RWPE2 (cell line): ENCODE results near the gene ACP6.

Source experiments
- ATAC-seq: fragments of 200-7000 bp; cut with Tn5 transposase; 3 replicates; pipeline ENCODE4 v1.9.1; 2021; ENCODE audit warnings: low read depth
- DNase-seq: peaks from one replicate; pipeline ENCODE4 v3.0.0-alpha.2; 2020; ENCODE audit warnings: low spot score
- H3K27ac ChIP-seq: fragments of 450-650 bp; 2 replicates; pipeline ENCODE4 v1.5.1; 2017; ENCODE audit warnings: mild to moderate bottlenecking; ENCODE audit not compliant: poor library complexity, severe bottlenecking
- H3K27me3 ChIP-seq: fragments of 250-450 bp; sonication (Bioruptor Pico); 2 replicates; pipeline ENCODE4 v1.5.1; 2021; ENCODE audit warnings: mild to moderate bottlenecking, moderate library complexity; ENCODE audit not compliant: insufficient read depth, poor library complexity, severe bottlenecking
- H3K36me3 ChIP-seq: fragments of 250-450 bp; sonication (Bioruptor Pico); 2 replicates; pipeline ENCODE4 v1.5.1; 2020; ENCODE audit warnings: low read depth, mild to moderate bottlenecking, moderate library complexity
- H3K4me1 ChIP-seq: fragments of 250-450 bp; sonication (Bioruptor Pico); 2 replicates; pipeline ENCODE4 v1.5.1; 2021; ENCODE audit warnings: mild to moderate bottlenecking, moderate library complexity; ENCODE audit not compliant: insufficient read depth, poor library complexity, severe bottlenecking
- H3K4me3 ChIP-seq: fragments of 250-450 bp; sonication (Bioruptor Pico); 2 replicates; pipeline ENCODE4 v1.5.1; 2021; ENCODE audit warnings: mild to moderate bottlenecking, moderate library complexity; ENCODE audit not compliant: severe bottlenecking
- H3K9me3 ChIP-seq: fragments of 250-450 bp; sonication (Bioruptor Pico); 2 replicates; pipeline ENCODE4 v1.5.1; 2021; ENCODE audit warnings: mild to moderate bottlenecking, moderate library complexity; ENCODE audit not compliant: severe bottlenecking
- TF ChIP-seq, protein P1 (sequence below): fragments of 450-650 bp; IDR thresholded peaks from one replicate; pipeline ENCODE4 v1.5.1; 2017; ENCODE audit warnings: mild to moderate bottlenecking, moderate library complexity; ENCODE audit not compliant: poor library complexity, severe bottlenecking

The ACP6 gene

DNA sequence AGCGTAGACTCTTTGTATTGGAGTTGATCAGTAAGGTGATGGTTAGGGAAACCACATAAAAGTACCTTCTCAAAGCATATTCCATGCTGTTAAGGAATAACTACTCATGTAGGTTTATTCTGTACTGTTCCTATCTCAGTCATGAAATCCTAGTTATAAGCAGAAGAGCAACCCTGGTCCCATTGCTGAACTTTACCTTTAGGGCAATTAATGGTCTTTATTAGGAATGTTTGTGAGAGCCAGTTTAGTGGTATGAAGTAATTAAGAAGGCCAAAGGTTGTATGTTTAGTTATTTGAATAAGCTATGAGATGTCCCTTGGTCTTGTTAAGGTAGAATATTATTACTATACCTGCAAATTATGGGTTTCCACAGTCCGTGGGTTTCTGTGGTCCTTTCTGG is 44.0 kb downstream of the ACP6 start:
- Histone ChIP-seq H3K36me3 (peaks cover 22% of the 10 kb centered on the region), H3K4me3 (no peak overlapping the region), H3K4me1 (no peaks in the 10 kb centered on the region), H3K27ac (no peak overlapping the region), H3K9me3 (no peaks in the 10 kb centered on the region), H3K27me3 (no peaks in the 10 kb centered on the region)
- ATAC-seq (no peak), DNase-seq (no peak)
- TF ChIP-seq, protein P1, sequence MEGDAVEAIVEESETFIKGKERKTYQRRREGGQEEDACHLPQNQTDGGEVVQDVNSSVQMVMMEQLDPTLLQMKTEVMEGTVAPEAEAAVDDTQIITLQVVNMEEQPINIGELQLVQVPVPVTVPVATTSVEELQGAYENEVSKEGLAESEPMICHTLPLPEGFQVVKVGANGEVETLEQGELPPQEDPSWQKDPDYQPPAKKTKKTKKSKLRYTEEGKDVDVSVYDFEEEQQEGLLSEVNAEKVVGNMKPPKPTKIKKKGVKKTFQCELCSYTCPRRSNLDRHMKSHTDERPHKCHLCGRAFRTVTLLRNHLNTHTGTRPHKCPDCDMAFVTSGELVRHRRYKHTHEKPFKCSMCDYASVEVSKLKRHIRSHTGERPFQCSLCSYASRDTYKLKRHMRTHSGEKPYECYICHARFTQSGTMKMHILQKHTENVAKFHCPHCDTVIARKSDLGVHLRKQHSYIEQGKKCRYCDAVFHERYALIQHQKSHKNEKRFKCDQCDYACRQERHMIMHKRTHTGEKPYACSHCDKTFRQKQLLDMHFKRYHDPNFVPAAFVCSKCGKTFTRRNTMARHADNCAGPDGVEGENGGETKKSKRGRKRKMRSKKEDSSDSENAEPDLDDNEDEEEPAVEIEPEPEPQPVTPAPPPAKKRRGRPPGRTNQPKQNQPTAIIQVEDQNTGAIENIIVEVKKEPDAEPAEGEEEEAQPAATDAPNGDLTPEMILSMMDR, result no peak

DNA sequence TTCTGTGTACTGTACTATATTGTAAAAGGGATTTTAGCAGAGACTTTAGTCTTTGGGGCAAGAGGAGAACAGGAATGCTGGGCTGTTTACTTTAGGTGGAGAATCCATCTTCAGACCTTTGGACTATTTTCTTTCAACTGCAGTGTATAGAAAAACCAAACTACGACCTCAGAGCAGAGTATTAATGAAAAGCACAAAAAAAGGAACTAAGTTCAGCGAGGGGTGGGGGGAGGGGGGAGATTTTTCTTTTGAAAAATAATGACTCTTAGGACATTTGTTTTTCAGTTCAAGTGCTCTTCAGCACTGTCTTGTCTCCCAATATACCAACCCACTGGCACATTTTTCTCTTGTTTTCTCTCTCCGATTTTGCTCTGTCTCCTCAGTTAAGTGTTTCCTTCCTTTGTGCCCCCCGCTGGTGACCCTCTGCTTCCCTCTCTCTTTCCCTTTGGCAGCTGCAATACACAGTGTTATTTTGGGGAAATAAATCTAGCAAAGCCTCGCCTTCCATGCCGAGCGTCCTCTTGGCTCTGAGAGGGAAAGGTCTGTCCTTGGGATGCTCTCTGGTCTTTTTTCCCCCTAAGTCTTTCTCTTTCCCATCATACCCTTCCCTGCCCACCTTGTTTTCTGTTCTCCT is 44.8 kb downstream of the ACP6 start:
- Histone ChIP-seq H3K4me1 (no peaks in the 10 kb centered on the region), H3K27me3 (no peaks in the 10 kb centered on the region), H3K9me3 (no peaks in the 10 kb centered on the region), H3K27ac (no peak overlapping the region), H3K4me3 (no peak overlapping the region), H3K36me3 (peaks cover 22% of the 10 kb centered on the region)
- TF ChIP-seq, protein P1, result no peak
- ATAC-seq (no peak), DNase-seq (no peak)

DNA sequence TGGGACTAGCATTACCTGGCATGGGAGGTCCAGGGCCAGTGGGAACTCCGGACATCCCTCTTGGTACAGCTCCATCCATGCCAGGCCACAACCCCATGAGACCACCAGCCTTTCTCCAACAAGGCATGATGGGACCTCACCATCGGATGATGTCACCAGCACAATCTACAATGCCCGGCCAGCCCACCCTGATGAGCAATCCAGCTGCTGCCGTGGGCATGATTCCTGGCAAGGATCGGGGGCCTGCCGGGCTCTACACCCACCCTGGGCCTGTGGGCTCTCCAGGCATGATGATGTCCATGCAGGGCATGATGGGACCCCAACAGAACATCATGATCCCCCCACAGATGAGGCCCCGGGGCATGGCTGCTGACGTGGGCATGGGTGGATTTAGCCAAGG is 45.8 kb downstream of the ACP6 start:
- Histone ChIP-seq H3K4me3 (no peak overlapping the region), H3K27me3 (no peaks in the 10 kb centered on the region), H3K36me3 (peaks cover 22% of the 10 kb centered on the region), H3K27ac (no peak overlapping the region), H3K4me1 (no peaks in the 10 kb centered on the region), H3K9me3 (no peaks in the 10 kb centered on the region)
- ATAC-seq, result no peak
- TF ChIP-seq, protein P1, result no peak
- no peak for DNase-seq

DNA sequence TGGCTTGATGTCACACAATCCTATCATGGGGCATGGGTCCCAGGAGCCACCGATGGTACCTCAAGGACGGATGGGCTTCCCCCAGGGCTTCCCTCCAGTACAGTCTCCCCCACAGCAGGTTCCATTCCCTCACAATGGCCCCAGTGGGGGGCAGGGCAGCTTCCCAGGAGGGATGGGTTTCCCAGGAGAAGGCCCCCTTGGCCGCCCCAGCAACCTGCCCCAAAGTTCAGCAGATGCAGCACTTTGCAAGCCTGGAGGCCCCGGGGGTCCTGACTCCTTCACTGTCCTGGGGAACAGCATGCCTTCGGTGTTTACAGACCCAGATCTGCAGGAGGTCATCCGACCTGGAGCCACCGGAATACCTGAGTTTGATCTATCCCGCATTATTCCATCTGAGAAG is 46.3 kb downstream of the ACP6 start:
- H3K27me3 ChIP-seq, result no peaks in the 10 kb centered on the region
- peaks cover 26% of the 10 kb centered on the region for H3K36me3 ChIP-seq
- no peaks in the 10 kb centered on the region for H3K9me3 ChIP-seq
- TF ChIP-seq, protein P1, result no peak
- DNase-seq (no peak), ATAC-seq (no peak)
- no peak overlapping the region for H3K4me3 ChIP-seq
- H3K27ac ChIP-seq, result no peak overlapping the region
- H3K4me1 ChIP-seq, result no peaks in the 10 kb centered on the region

DNA sequence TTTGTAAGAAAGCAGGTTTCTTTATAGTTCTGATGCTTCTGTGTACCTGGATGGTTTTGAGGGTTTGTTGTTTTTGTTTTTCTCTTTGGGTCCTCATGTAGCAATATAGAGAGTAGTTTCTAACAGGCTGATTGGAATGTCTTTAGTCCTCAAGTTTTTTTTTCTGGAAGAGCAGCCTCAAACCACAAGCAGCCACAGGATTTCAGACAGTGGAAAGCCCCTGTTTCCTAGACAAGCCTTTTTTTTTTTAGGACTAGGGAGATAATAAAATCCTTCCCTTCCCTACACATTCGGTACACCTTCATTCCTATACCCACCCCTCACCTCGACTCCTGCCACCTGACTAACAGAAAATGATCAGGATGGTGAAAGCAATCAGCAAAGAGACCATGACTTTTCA is 47.6 kb downstream of the ACP6 start:
- no peak overlapping the region for H3K27ac ChIP-seq
- no peak for DNase-seq
- TF ChIP-seq, protein P1, result no peak
- H3K9me3 ChIP-seq, result no peaks in the 10 kb centered on the region
- peaks cover 26% of the 10 kb centered on the region for H3K36me3 ChIP-seq
- no peaks in the 10 kb centered on the region for H3K27me3 ChIP-seq
- H3K4me1 ChIP-seq, result no peaks in the 10 kb centered on the region
- no peak for ATAC-seq
- H3K4me3 ChIP-seq, result no peak overlapping the region
